NCI-H1105 treated with DMSO at 0.1 percent for 48 hours (cell line): Measurements from ENCODE around the gene STAG1.
A peak's percentile ranks its signal among the peaks of the same experiment; 100 is the strongest.

Experiments used
- DNase-seq: peaks from one replicate; lab custom pipeline; 2025; lab: John Stamatoyannopoulos, UW

Gene STAG1

GRCh38 chr3:136329593-136329992 lies 422.6 kb downstream of the STAG1 start:
- no peak for DNase-seq

- no peak for DNase-seq
Measured at GRCh38 chr3:136327671-136328070, 424.5 kb downstream of the STAG1 start.

GRCh38 chr3:136326316-136326715 lies 425.9 kb downstream of the STAG1 start:
- no peak for DNase-seq

GRCh38 chr3:136311968-136312367 lies 440.2 kb downstream of the STAG1 start:
- DNase-seq = no peak

- DNase-seq = no peak
Measured at GRCh38 chr3:136311261-136311660, 440.9 kb downstream of the STAG1 start.

GRCh38 chr3:136305879-136306278 lies 446.3 kb downstream of the STAG1 start:
- DNase-seq = peak; percentile 39

GRCh38 chr3:136300444-136300843 lies 451.7 kb downstream of the STAG1 start:
- no peak for DNase-seq

GRCh38 chr3:136297826-136298225 lies 454.4 kb downstream of the STAG1 start:
- no peak for DNase-seq

- DNase-seq = no peak
Measured at GRCh38 chr3:136296960-136297359, 455.2 kb downstream of the STAG1 start.

- DNase-seq = no peak
Measured at GRCh38 chr3:136294176-136294575, 458.0 kb downstream of the STAG1 start.

- no peak for DNase-seq
Measured at GRCh38 chr3:136293279-136293678, 458.9 kb downstream of the STAG1 start.

GRCh38 chr3:136292500-136292899 lies 459.7 kb downstream of the STAG1 start:
- DNase-seq = no peak

- no peak for DNase-seq
Measured at GRCh38 chr3:136291302-136291701, 460.9 kb downstream of the STAG1 start.
